ENCODE data around the gene AIFM2.

GRCh38 chr10:70169011-70169410, 36.4 kb upstream of the AIFM2 start:
- TF ChIP-seq CTCF (IDR thresholded peaks at IDR 0.05) (no peak), EP300 (IDR thresholded peaks at IDR 0.05) (no peak)
